Urinary bladder (tissue), 4 donors: ENCODE results near the gene F2R. TPM values are rescaled to one million over a fixed set of nuclear protein-coding genes. Genes with fewer than 3 reads are reported as not detected.
"Not testable (repeated sequence)": the region's sequence is repeated elsewhere in the genome, so short reads cannot be mapped to it uniquely, and the experiment has no call there.

Source experiments
- DNase-seq: peaks from one replicate; pipeline ENCODE4 v3.0.0-alpha.2; 2015; ENCODE audit errors: extremely low spot score
- H3K27ac ChIP-seq: one replicate; pipeline ENCODE4 v1.5.1; 2013; ENCODE audit warnings: low read depth, mild to moderate bottlenecking, moderate library complexity
- H3K36me3 ChIP-seq: one replicate; pipeline ENCODE4 v1.6.1; 2013; ENCODE audit warnings: mild to moderate bottlenecking, moderate library complexity; ENCODE audit not compliant: insufficient read depth
- H3K4me1 ChIP-seq: one replicate; pipeline ENCODE4 v1.6.1; 2013; ENCODE audit warnings: mild to moderate bottlenecking, moderate library complexity; ENCODE audit not compliant: insufficient read depth
- H3K4me3 ChIP-seq: one replicate; pipeline ENCODE4 v1.5.1; 2013; ENCODE audit warnings: low read depth, low read length
- WGBS: extraction: QIAGEN DNeasy Blood & Tissue Kit; methylation state at CpG from one replicate; pipeline ENCODE4 v1.1.7; 2013; 5-methylcytosine and 5-hydroxymethylcytosine counted together
- polyA plus RNA-seq: library from polyadenylated mRNA; stranded (reverse); fragments of 200-250 nt; gene quantifications from one replicate; pipeline ENCODE4 v1.2.3, GENCODE V29; 2013
- total RNA-seq: library from RNA; depleted of rRNA; stranded (reverse); fragments of >200 nt; gene quantifications from one replicate; pipeline ENCODE4 v1.2.3, GENCODE V29; 2014
- donor health status: healthy with polysubstance abuse.
- donor health status: healthy.

Gene F2R
- total and polyA plus RNA-seq, 2 donors = 15.0 to 37.9 TPM

DNA sequence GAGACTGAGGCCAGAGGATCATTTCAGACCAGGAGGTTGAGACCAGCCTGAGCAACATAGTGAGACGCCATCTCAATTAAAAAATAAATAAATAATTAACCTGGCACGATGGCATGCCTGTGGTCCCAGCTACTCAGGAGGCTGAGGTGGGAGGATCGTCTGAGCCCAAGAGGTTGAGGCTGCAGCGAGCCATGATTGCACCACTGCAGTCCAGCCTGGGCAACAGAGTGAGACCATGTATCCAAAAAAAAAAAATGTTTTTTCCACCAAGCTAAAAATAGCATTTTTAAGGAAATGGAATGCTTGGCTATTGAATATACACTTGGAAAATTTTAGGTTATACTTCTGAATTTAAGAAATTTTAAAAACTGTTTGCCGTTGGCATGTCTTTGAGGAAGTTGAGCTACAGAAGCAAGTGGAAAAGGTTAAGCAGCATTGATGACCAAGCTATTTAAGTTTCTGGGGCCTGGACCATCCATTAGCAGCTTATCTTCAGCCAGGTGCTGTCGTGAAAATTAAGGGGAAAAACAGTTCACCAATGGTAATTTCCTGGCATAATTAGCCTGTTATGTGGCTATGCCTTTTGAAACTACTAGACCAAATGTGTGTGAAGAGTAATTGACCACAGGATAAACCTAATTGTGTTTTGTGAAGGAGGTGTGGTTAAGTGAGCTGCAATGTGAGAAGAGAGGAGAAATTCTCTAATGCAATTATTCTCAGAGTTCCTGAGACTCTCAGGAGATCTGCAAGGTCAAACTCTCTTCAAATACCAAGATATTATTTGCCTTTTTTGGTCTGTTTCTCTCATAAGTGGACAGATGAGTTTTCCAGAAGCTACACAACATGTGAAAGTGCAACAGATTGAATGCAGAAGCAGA lies 21.0 kb downstream of the F2R start:
- 78% methylated on average over 6 of the region's 6 CpGs for WGBS
- Histone ChIP-seq H3K36me3 (no peaks in the 10 kb centered on the region), H3K27ac (no peak overlapping the region), H3K4me1 (no peaks in the 10 kb centered on the region), H3K4me3 (no peak overlapping the region)
- DNase-seq = no peak

DNA sequence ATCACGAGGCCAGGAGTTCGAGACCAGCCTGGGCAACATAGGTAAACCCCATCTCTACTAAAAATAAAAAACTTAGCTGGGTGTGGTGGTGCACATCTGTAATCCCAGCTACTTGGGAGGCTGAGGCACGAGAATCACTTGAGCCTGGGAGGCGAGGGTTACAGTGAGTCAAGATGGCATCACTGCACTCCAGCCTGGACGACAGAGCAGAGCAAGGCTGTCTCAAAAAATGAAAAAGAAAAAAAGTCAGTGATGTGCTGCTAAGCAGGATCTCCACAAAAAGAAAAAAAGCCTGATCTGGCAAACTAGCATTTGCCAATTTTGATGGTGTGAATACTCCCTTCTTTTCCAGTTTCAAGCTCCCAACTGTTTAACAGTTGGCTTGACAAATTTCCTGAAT lies 21.9 kb downstream of the F2R start:
- DNase-seq = no peak
- no peaks in the 10 kb centered on the region for H3K36me3 ChIP-seq
- H3K4me3 ChIP-seq = no peak overlapping the region
- 84% methylated on average over 5 of the region's 5 CpGs for WGBS
- H3K27ac ChIP-seq = peak overlapping the region; percentile 48
- no peaks in the 10 kb centered on the region for H3K4me1 ChIP-seq

DNA sequence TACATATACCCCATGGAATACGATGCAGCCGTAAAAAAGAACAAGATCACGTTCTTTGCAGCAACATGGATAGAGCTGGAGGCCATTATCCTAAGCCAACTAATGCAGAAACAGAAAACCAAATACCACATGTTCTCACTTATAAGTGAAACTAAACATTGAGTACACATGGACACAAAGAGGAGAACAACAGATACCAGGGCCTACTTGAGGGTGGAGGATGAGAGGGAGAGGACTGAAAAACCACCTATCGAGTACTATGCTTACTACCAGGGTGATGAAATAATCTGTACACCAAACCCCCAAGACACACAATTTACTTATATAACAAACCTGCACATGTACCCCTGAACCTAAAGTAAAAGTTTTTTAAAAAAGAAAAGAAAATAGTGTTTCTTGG lies 25.6 kb downstream of the F2R start:
- not testable (repeated sequence) for H3K4me1 ChIP-seq

DNA sequence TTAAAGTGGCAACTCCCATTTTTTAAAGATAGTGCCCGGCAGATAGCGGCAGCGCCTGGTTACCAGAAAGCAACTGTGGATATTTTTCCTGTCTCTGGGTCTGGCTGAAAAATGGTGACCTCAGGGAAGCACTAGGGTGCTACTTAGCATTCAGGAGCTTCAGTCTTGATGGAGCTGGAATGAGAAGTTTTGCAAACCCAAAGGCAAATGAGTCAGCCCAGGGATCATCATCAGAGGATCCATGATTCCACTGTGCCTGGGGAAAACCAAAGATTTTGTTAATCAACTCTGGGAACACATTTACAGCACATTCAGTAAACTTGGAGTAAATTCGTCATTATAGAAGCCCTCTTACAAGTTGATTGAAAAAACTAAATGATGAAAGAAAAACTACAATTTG lies 26.7 kb downstream of the F2R start:
- WGBS = 82% methylated on average over 4 of the region's 4 CpGs
- Histone ChIP-seq H3K4me1 (no peaks in the 10 kb centered on the region), H3K27ac (no peak overlapping the region)

More for the DNA sequence above, 25.6 kb downstream of the F2R start:
- WGBS = 93% methylated on average over 4 of the region's 4 CpGs
- DNase-seq, H3K27ac ChIP-seq, H3K4me3 ChIP-seq, H3K36me3 ChIP-seq: not testable (repeated sequence)

DNA sequence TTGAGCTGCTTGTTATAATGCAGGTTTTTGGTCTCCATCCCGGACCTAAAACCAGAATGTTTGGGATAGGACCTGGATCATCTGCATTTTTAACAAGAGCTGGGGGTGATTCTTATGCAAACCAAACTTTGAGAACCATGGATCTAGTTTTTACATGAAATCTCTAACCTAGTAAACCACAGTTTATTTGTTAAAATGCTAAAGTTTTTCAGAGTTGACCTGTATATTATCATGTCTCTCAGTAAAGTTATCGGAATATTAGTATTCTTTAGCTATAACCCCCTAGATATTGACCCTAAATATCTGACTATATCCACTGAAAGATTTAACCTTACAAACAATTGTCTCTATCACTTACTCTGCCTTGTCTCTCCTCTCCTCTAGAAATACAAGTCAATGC lies 28.7 kb downstream of the F2R start:
- no peaks in the 10 kb centered on the region for H3K36me3 ChIP-seq
- DNase-seq = no peak
- H3K4me3 ChIP-seq = no peak overlapping the region
- no peak overlapping the region for H3K27ac ChIP-seq
- H3K4me1 ChIP-seq = no peaks in the 10 kb centered on the region
- 57% methylated on average over 2 of the region's 2 CpGs for WGBS

More for the DNA sequence above, 26.7 kb downstream of the F2R start:
- H3K4me3 ChIP-seq = no peak overlapping the region
- H3K36me3 ChIP-seq = no peaks in the 10 kb centered on the region
- no peak for DNase-seq

DNA sequence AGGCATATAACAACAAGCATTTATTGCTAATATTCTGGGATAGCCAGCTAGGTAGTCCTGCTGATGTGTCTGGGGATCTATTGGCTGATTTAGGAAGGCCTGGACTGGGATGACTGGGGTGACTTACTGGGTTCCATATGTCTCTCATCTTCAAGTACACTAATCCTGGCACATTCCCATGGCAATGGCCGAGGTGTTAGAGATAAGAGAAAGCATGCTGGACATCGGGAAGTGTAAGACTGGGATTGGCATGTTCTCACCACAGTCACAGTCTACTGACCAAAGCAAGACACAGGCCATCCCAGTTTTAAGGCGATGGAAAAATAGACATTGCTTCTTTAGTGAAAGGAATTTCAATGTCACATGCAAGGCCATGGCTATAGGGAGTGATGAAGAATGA lies 29.7 kb downstream of the F2R start:
- H3K4me1 ChIP-seq = no peaks in the 10 kb centered on the region
- H3K36me3 ChIP-seq = no peaks in the 10 kb centered on the region
- WGBS = 55% methylated on average over 3 of the region's 3 CpGs
- DNase-seq = no peak
- no peak overlapping the region for H3K27ac ChIP-seq
- H3K4me3 ChIP-seq = no peak overlapping the region

DNA sequence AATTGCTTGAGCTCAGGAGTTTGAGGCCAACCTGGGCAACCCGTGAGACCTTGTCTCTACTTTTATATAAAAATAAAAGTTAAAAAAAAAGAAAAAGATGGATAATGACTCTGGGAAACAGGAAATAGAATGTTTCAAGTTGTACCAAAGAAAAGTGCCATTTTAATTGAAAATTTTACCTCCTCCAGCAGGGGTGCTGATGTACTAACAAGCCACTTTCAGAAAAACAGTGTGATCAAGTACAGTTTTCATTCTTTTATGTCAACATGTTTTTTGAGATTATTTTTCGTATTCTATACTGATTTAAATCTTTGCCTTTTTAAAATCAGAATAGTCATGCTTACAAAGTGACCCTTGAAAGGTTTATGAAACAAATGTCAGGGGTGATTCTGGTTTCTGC lies 30.8 kb downstream of the F2R start:
- no peaks in the 10 kb centered on the region for H3K36me3 ChIP-seq
- no peak overlapping the region for H3K4me3 ChIP-seq
- no peaks in the 10 kb centered on the region for H3K4me1 ChIP-seq
- no peak for DNase-seq
- no peak overlapping the region for H3K27ac ChIP-seq
- 89% methylated on average over 2 of the region's 2 CpGs for WGBS

DNA sequence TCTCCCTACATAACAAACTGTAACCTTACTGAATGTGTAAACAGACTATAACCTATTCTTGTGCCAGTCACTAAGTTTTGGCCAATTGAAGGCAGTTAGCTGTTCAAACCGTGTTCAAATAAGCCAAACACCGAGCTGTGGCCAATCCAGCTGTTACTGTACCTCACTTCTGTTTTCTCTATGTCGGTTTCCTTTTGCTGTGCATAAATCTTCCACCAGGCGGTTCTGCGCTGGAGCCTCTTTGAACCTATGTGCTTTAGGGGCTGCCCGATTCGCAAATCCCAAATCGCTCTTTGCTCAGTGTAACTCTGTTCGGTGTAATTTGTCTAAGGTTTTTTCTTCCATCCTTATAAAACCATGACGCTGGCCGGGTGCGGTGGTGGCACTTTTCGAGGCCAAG lies 31.8 kb downstream of the F2R start:
- H3K4me3 ChIP-seq = no peak overlapping the region
- no peaks in the 10 kb centered on the region for H3K36me3 ChIP-seq
- no peak overlapping the region for H3K27ac ChIP-seq
- H3K4me1 ChIP-seq = no peaks in the 10 kb centered on the region
- no peak for DNase-seq
- WGBS = 91% methylated on average over 13 of the region's 13 CpGs

DNA sequence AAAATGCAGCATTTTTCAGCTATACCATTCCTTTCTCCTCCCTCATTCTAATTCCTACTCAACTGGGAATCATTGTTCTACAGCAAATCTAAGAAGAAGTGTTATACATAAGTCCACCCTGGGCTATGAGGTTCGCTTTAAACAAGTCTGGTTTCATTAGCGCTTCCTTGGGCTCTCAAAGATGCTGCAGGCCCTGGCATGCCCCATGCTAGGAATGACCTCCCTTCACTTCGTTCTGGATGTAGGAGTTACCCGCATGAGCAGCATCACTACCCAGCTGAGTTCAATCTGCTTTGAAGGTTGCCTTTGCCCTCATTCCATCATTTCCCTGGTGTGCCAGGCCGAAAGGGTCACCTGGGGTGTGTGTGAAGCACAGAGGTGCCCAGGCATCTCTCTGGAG lies 35.4 kb downstream of the F2R start:
- Histone ChIP-seq H3K27ac (no peak overlapping the region), H3K4me1 (no peaks in the 10 kb centered on the region), H3K4me3 (no peak overlapping the region), H3K36me3 (no peaks in the 10 kb centered on the region)
- 91% methylated on average over 5 of the region's 5 CpGs for WGBS
- DNase-seq = no peak

DNA sequence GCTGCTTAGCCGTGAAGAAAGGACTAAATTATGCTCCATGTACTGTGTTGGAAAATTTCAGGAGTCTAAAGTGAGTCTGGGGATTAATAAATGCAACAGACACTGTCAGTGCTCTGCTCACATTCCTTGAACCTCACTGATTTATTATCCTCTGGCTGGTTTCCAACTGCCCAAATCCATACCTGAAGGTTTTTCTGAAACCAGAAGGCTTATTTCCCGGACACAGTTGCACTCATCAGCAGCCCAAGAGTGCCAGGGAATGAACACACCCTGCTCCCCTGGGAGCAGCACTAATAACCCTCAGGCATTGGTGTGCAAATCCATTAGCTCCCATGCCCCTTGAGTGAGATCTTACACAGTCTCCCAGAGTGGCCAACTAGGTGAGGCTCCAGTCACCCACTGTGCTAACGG lies 38.7 kb downstream of the F2R start:
- H3K4me1 ChIP-seq = no peaks in the 10 kb centered on the region
- no peak overlapping the region for H3K4me3 ChIP-seq
- no peak overlapping the region for H3K27ac ChIP-seq
- WGBS = 75% methylated on average over 3 of the region's 3 CpGs
- no peak for DNase-seq
- H3K36me3 ChIP-seq = no peaks in the 10 kb centered on the region

DNA sequence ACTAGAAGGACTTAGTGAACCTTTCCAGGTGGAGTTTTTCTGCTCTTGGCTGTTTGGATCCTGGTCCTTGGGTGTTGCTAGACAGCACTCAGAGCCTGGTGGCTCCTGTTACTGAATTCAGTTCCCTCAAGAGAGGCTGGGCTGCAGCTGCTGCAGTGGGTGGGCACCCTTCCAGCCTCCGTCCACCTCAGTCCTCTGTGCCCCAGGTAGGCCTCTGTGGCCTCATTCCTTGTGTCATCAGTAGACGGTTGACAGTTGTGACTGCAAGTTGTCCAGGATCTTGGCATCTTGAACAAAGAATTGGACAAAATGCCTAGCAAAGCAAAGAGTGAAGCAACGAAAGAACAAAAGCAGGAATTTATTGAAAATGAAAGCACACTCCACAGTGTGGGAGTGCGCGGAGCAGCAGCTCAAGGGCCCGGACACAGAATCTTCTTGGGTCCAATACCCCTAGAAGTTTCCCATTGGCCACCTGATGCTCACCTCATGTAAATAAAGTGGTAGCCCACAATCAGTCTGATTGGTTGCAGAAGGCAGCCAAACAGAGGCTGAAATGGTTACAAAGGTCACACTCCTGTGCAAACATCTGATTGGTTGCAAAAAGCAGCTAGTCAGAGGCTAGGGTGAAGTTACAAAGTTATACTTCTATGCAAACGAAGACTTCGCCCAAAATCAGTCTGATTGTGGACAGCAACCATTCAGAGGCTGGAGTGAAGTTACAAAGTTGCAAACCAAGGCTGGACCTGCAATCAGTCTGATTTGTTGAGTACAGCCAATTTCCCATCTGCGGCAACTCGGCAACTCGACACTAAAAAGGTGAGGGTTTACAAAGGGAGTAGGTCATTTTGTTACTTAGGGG lies 40.1 kb downstream of the F2R start:
- no peak for DNase-seq
- WGBS = 87% methylated on average over 11 of the region's 11 CpGs
- Histone ChIP-seq H3K27ac (no peak overlapping the region), H3K4me3 (no peak overlapping the region), H3K4me1 (no peaks in the 10 kb centered on the region), H3K36me3 (no peaks in the 10 kb centered on the region)

DNA sequence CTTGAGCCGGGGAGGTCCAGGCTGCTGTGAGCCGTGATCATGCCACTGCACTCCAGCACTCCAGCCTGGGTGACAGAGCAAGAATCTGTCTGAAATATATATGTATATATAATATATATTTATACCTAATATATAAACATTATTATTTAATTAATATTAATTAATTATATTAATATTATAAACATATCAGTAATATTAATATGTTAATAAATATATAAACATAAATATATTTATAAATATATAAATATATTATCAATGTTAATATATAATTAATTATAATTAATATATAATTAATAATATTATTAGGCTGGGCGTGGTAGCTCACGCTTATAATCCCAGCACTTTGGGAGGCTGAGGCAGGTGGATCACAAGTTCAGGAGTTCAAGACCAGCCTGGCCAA lies 41.1 kb downstream of the F2R start:
- no peak for DNase-seq
- over 99% methylated on average over 4 of the region's 4 CpGs for WGBS

DNA sequence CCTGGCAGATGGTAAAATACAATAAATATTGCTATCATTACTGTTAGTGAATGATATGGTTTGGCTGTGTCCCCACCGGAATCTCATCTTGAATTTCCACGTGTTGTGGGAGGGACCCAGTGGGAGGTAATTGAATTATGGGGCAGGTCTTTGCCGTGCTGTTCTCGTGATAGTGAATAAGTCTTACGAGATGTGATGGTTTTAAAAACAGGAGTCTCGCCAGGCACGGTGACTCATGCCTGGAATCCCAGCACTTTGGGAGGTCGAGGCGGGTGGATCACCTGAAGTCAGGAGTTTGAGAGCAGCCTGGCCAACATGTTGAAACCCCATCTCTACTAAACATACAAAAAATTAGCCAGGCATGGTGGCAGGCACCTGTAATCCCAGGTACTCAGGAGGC lies 45.2 kb downstream of the F2R start:
- 74% methylated on average over 9 of the region's 9 CpGs for WGBS

More for the DNA sequence above, 41.1 kb downstream of the F2R start:
- Histone ChIP-seq H3K4me1 (no peaks in the 10 kb centered on the region), H3K36me3 (no peaks in the 10 kb centered on the region), H3K27ac (no peak overlapping the region), H3K4me3 (no peak overlapping the region)

DNA sequence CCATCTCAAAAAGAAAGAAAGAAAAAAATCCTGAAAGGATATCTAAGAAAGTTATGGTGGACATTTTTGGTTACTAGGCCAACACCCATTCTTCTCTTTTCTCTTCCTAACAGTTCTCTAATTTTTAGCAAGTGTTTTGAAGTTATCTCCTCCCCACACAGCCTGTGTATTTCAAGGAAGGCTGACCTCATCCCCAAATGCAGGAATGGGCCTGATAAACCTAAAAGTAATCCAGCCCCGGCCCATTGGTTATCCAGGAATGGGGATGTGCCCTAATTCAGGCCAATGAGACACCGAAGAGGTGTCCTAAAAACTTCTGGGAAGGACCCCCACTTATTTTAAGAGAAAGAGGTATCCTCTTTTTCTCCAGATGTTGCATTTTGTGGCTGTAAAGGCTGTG lies 46.6 kb downstream of the F2R start:
- no peak overlapping the region for H3K4me3 ChIP-seq
- no peak overlapping the region for H3K27ac ChIP-seq
- H3K4me1 ChIP-seq = no peaks in the 10 kb centered on the region
- DNase-seq = no peak
- no peaks in the 10 kb centered on the region for H3K36me3 ChIP-seq
- 84% methylated on average over 2 of the region's 2 CpGs for WGBS

More for the DNA sequence above, 45.2 kb downstream of the F2R start:
- DNase-seq, H3K36me3 ChIP-seq, H3K4me1 ChIP-seq, H3K4me3 ChIP-seq, H3K27ac ChIP-seq: not testable (repeated sequence)
